CD1c-positive myeloid dendritic cell (primary cell): Measurements from ENCODE around the gene TULP3.
"Not testable (repeated sequence)": the region's sequence is repeated elsewhere in the genome, so short reads cannot be mapped to it uniquely, and the experiment has no call there.

Experiments used
- DNase-seq: peaks from one replicate; pipeline ENCODE4 v3.0.0-alpha.2; 2016; ENCODE audit errors: extremely low spot score

TULP3 gene

GRCh38 chr12:2890388-2891239, at the start of gene TULP3:
TSS of gene TULP3 (plus strand) at chr12:2890891. CDS start at chr12:2890948, 57 bp downstream.
- DNase-seq, result peak; percentile 98

- DNase-seq, result no peak
Measured at GRCh38 chr12:2841056-2841650, 49.5 kb upstream of the TULP3 start.

- no peak for DNase-seq
Measured at GRCh38 chr12:2842948-2843347, 47.7 kb upstream of the TULP3 start.

- no peak for DNase-seq
Measured at GRCh38 chr12:2844786-2845185, 45.9 kb upstream of the TULP3 start.

- DNase-seq, result no peak
Measured at GRCh38 chr12:2845280-2845679, 45.4 kb upstream of the TULP3 start.

- no peak for DNase-seq
Measured at GRCh38 chr12:2851931-2852330, 38.8 kb upstream of the TULP3 start.

GRCh38 chr12:2853626-2854025, 37.1 kb upstream of the TULP3 start:
- peak; percentile 56 for DNase-seq

- DNase-seq, result no peak
Measured at GRCh38 chr12:2854669-2855453, 35.8 kb upstream of the TULP3 start.

- no peak for DNase-seq
Measured at GRCh38 chr12:2855546-2855945, 35.1 kb upstream of the TULP3 start.

GRCh38 chr12:2856051-2856450, 34.6 kb upstream of the TULP3 start:
- no peak for DNase-seq

- DNase-seq, result no peak
Measured at GRCh38 chr12:2857021-2857431, 33.7 kb upstream of the TULP3 start, which contains the start of gene TEX52. TSS of gene TEX52 (minus strand) at chr12:2857039. CDS start at chr12:2857026, 13 bp downstream.

GRCh38 chr12:2857576-2857975, 33.1 kb upstream of the TULP3 start:
- DNase-seq, result no peak

GRCh38 chr12:2858334-2858733, 32.4 kb upstream of the TULP3 start:
- no peak for DNase-seq

- no peak for DNase-seq
Measured at GRCh38 chr12:2858944-2859421, 31.7 kb upstream of the TULP3 start.

GRCh38 chr12:2860170-2860569, 30.5 kb upstream of the TULP3 start:
- DNase-seq, result no peak

GRCh38 chr12:2862876-2863275, 27.8 kb upstream of the TULP3 start:
- no peak for DNase-seq

- DNase-seq, result not testable (repeated sequence)
Measured at GRCh38 chr12:2863402-2863801, 27.3 kb upstream of the TULP3 start.

- DNase-seq, result no peak
Measured at GRCh38 chr12:2864198-2864597, 26.5 kb upstream of the TULP3 start.

GRCh38 chr12:2868986-2869632, 21.6 kb upstream of the TULP3 start:
- not testable (repeated sequence) for DNase-seq

GRCh38 chr12:2876431-2877046, 14.2 kb upstream of the TULP3 start:
- peak; percentile 2 for DNase-seq
